ENCODE measurements around the gene PNPT1.

- TF ChIP-seq REST (IDR thresholded peaks at IDR 0.05; ENCODE audit: insufficient read depth in 1 of 2, low read depth in 2 of 2, low read length in 2 of 2) (no peak), TAF1 (IDR thresholded peaks at IDR 0.05; ENCODE audit: borderline replicate concordance, insufficient read depth, low read length) (no peak), POLR2AphosphoS5 (IDR thresholded peaks at IDR 0.05; ENCODE audit: low read depth, low read length) (no peak), SIN3A (IDR thresholded peaks at IDR 0.05; ENCODE audit: borderline replicate concordance, insufficient read depth, low read length) (no peak)
Measured at GRCh38 chr2:55598056-55598795, 95.4 kb downstream of the PNPT1 start.

Data from PFSK-1 (cell line).